HG03558 (cell line): ENCODE results near the gene CCDC57.

Experiments
- ATAC-seq: cut with Tn5 transposase; IDR thresholded peaks from one replicate; pipeline ENCODE4 v1.9.1; 2021; ENCODE audit warnings: moderate number of reproducible peaks; ENCODE audit not compliant: unreplicated experiment; ENCODE audit errors: extremely low read depth

Gene CCDC57

DNA sequence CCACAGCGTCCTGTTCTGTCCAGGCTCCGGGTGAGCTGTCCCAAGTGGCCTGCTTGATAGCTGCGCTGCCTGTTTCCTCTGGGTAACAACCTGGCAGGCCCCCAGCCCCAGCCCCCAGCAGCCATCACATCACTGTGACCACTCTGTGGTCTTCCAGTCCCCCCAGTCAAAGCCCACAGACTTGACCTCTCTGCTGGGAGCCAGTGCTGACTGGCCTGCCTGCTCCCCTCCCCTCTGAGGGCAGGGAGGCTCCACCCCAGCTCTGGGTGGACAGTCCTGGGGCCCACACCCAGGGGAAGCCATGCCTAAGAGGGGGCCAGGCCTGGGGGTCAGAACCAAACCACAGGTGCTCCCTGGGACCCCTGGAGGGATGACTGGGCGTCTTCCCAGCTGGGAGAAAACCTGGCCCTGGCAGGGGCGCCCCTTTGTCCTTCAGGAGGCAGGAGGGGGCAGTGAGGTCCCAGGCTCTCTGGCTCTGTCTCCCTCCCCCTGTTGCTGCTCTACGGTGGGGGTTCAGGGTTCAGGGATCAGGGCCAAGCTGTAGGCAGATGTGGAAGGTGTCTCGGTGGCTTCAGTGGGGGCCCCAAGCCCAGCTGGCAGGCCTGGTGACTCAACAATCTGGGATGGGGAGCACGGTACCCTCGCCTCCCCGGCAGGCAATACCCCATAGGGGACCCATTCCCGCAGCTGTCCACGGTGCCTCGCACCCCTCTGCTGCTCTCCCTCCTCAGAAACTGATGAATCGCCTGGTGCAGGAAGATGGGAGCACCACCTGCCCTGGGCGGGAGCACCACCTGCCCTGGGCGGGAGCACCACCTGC lies 14.4 kb upstream of the CCDC57 start:
- ATAC-seq, result no peak

DNA sequence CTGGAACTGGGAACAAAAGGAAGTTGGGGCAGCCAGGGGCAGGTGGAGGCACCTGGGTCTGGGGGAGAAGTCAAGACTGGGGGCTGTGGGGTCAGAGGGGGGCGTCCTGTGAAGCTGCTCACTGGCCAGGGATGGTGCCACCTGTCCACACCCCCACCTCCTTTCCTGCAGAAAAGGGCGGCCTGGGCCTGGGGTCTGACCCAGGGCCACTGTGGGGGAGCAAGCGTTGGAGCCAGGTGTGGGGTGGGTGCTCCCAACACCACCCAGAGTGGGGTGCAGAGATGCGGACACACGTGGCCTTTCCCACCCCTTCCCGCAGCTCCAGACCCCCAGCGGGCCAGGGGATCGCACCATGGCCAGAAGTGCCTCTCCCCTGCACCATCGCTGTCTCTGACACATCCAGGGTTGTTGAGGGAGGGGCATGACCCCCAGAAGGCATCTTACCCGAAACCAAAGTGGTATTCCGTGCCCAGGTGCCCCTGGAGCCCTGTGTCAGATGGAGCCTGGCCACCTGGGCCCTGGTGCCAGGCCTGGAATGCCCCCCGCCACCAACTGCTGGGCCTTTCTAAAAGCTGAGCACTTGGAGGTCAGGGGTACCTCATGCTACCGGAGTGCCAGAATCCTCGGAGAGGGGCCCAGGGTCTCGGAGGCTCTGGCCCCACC lies 13.6 kb upstream of the CCDC57 start:
- ATAC-seq, result no peak

DNA sequence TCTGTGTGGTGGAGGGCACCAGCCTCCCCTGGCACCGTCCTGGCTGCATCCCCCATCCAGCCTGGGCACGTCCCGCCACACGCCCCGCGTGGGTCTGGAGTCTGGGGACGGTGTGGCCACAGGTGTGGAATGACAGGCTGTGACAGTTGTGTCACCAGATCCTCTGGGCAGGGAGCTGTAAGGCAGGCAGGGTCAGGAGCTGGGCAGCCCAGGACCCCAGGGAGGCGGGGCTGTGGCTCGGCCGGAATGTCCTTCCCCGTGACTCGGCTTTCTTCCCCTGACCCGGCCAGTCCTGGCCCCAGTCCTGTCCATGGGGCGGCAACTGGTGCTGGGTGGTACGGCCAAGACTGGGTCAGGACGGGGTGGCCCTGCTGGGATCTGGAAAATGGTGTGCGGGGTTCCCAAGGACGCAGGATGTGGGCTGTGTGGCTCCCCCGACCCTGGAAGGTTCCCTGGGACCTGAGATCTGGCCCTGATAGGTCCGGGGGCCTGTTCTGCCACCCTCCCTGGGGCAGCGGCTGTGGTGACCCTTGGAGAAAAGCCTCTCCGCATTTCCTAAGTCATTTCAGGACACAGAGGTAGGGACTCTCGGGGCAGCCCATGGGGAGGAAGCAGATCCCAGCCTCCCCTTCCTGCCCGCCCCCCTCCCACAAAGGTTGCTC lies 12.9 kb upstream of the CCDC57 start:
- no peak for ATAC-seq

DNA sequence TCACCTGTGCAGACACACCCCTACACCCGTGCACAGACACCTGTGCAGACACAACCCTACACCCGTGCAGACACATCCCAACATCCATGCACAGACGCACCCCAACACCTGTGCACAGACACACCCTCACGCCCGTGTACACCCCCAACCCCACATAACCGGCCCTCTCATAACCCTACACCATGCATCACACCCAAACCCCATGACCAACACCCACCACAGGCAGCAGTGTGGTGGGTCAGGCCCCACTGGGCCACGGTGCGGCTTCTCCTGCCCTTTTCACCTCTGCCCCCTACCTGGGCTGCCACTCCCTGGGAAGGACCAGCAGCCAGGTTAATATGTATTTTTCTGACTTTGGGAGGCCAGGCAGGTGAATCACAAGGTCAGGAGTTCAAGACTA lies 12.0 kb upstream of the CCDC57 start:
- ATAC-seq, result no peak

DNA sequence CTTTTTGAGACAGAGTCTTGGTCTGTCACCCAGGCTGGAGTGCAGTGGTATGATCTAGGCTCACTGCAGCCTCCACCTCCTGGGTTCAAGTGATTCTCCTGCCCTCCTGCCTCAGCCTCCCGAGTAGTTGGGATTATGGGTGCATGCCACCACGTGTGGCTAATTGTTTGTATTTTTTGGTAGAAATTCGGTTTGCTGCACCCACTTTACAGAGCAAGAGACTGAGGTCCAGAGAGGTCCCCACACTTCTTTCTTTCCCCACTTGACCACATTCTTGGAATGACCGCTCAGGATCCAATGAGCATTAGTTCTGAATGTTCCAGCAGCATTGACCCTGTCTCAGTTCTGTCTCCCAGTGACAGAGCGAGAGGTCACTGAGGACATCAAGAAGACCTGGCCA lies 10.9 kb upstream of the CCDC57 start:
- no peak for ATAC-seq

DNA sequence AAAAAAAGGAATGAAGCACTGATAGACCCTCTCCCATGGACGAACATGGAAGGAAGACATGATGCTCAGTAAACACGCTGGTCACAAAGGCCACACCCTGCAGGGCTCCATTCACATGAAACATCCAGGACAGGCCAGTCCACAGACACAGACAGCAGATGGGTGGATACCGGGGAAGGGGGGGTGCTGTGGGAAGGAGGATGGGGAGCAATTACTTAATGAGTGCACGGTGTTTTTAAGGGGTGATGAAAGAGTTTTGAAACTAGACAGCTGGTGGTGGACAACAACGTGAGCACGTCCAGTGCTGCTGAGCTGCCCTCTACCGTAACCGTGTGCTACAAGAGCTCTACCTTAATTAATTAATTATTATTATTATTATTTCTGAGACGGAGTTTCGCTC lies 10.2 kb upstream of the CCDC57 start:
- no peak for ATAC-seq

DNA sequence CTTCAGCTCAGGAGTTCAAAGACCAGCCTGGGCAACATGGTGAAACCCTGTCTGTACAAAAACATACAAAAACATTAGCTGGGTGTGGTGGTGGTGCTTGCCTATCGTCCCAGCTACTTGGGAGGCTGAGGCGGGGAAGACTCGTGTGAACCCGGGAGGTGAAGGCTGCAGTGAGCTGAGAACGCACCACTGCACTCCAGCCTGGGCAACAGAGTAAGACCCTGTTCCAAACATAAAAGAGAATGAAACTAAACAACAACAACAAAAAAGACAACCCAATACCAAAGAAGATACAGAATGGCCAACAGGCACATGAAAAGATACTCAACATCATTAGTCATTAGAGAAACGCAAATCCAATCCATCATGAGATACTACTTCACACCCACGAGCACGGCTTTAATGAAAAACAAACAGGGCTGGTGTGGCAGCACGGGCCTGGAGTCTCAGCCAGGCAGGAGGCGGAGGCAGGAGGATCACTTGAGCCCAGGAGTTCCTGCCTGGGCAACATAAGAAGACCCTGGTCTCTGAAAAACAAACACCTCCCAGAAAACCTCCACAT lies 8.8 kb upstream of the CCDC57 start:
- no peak for ATAC-seq

DNA sequence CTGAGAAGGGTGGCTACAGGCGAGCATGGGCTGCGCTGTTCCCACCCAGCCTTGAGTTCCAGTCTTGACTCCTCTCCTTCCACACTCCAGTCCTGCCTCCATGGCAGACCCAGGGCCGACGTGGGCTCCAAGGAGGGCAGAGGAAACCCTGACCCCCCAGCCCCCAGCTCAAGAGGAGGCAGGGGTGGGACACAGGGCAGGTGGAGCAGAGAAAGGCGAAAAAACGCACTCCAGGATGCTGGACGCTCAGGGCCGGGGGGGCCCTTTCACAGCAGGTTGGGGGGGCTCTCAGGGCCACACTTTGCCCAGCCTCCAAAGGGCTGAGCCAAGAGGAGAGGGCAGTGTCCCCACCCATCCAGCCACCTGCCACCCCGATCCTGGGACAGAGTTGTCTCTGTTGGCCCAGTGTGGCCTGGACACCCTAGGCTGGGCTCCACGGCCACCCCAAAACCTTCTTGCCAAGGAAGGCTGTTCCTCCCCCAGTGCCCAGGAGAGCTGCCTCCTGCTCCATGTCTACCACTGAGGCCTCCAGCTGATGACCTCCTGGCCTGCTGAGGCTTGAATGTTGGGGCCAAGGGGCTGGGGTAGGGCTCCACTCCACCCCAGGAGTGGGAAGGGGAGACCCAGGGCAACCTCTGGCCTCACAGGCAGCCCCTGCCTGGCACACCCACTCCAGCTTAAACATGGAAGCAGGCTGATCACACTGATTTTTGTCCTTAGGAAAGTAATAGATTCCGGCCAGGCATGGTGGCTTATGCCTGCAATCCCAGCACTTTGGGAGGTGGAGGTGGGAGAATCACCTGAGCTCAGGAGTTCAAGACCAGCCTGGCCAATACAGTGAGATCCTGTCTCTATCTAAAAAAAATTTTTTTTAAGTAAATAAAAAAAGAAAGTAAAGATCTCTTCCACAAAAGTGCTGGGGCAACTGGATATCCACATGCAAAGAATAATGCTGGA lies 7.4 kb upstream of the CCDC57 start:
- ATAC-seq, result no peak

DNA sequence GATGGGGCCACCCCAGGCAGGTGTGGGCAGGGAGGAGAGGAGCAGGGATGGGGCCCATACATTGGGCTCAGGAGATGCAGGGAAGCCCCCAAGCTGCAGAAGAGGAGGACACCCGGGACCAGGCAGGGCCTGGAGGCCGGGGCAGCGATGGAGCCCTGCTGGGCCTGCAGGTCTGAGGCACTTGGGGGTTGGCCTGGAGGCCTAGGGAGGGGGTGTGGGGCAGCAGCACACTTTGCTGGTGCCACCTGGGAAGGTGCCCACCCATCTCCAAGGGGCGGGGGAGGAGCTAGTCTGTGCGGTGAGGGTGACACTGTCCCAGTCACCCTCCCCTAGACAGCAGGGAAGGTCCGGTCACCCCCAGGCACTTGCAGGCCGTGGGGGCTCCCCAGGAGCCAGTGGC lies 6.4 kb upstream of the CCDC57 start:
- ATAC-seq, result no peak

DNA sequence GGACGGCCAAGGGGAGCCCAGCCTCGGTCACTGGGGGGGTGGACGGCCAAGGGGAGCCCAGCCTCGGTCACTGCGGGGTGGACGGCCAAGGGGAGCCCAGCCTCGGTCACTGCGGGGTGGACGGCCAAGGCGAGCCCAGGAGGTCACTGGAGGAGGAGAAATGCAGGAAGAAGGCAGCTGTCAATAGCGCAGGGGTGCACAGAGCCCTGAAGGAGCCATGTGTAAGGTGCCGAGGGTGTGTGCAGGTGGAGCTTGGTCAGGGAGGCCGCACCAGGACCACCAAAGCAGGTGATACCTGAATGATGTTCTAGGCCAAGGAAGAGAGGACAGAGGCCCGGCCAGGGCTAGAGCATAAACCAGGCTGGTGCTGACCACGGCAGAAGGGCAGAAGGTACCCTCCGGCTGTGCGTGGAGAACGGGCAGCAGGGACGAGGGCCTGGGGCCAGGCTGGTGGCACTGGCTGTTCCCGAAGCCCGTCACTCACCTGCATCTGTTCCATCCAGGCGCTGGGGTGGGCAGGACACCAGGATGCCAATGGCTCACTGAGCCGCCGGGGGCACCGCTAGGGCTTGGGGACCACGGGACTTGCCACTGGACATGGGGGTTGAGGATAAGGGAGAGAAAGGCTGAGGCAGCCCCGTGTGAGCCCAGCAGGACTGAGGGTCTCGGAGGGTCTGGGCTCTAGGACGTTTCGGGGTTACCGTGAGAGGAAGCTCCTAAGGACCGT lies 5.9 kb upstream of the CCDC57 start:
- no peak for ATAC-seq

DNA sequence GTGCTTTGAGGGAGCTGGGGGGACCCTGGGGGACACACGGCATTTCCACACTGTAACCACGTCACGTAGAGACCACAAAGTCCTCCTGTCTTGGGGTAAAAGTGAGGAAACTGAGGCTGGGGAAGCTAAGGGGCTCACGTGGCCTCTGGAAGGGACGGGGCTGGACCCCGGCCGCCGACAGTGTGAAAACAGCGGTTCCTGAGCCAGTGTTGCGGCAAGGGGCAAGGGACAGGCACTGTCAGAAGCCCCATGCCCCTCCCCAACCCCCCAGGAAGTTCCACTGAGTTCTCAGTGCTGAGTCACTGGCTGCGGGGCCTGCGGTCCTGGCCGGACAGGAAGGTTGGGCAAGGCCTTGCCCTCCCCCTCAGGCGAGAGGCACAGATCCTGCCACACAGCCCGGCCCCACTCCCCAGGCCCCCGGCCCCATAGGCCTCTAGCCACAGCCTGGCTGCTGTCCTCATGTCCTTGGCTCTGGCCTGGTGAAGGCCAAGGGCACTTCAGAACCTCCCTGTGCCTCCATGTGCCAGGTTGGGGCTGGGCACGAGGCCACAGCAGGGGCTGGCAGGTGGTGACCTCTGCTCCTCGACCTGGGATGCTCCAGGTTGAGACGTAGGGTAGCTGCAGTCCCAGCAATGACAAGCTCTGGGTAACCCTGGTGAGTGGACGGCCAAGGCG lies 5.0 kb upstream of the CCDC57 start:
- ATAC-seq, result no peak

DNA sequence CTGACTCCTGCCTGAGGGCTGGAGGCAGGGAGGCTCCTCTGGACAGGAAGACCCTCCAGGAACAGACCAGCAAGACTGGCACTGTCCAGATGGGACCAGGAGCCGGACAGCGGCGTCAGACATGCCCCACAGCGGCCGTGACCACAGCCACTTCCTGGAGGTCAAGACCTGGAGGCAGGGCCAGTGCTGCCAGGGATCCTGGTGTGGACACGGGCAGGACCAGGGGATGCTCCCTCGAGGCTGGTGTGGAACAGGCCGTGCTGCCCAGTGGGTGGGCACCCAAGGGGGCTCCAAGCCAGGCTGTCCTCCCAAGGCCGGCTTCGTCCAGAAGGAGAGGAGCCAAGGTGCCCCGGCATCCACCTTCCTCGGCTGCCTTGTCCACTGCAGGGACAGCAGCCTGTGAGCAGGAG lies 4.5 kb upstream of the CCDC57 start:
- ATAC-seq, result no peak

DNA sequence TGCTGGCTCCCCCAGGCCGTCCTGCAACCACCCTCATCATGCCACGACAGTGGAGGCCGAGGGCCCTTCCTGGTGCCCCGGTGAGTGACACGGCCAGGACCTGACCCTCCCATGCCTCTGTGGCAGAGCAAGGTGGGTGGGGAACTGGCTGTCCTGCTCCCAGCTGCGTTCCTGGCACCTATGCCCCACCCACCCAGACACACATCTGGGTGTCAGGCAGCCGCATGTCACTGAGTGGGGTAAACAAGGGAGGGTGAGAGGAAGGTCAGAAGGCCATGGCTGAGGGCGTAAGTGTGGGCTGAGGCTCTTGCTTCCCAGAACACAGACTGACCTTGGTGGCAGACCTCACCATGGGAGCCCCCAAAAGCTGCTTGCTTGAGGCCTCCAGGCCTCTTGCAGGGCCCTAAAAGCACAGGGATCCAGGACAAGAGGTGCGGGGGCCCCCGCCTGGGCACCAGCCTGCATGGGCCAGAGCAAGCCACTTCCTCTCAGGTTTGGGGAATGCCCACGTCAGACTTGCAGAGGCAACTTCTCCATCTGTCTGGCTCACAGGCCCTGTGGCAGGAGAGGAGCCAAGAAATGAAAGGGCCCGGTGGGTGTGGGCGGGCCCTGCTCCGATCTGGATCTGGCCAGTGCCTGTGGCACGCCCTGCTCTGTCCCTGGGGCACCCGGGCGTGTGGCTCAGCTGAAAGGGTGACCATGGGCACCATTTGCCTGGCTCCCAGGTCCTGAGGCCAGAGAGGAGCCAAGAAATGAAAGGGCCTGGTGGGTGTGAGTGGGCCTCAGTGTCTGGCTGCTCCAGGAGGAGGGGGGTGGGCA lies 3.9 kb upstream of the CCDC57 start:
- no peak for ATAC-seq

DNA sequence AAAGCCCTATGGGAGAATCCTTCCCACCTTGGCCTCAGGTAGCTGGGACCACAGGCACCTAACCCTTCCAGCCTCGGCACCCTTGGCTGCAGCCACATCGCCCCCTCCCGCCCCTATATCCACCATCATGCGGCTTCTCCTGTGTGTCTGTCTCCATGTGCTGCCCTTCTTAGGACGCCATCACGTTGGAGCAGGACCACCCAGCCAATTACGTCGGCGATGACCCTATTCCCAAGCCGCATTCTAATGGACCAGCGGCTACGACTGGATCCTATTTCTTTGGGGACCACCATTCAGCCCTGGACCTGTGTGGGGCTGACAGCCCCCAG lies 3.3 kb upstream of the CCDC57 start:
- no peak for ATAC-seq

DNA sequence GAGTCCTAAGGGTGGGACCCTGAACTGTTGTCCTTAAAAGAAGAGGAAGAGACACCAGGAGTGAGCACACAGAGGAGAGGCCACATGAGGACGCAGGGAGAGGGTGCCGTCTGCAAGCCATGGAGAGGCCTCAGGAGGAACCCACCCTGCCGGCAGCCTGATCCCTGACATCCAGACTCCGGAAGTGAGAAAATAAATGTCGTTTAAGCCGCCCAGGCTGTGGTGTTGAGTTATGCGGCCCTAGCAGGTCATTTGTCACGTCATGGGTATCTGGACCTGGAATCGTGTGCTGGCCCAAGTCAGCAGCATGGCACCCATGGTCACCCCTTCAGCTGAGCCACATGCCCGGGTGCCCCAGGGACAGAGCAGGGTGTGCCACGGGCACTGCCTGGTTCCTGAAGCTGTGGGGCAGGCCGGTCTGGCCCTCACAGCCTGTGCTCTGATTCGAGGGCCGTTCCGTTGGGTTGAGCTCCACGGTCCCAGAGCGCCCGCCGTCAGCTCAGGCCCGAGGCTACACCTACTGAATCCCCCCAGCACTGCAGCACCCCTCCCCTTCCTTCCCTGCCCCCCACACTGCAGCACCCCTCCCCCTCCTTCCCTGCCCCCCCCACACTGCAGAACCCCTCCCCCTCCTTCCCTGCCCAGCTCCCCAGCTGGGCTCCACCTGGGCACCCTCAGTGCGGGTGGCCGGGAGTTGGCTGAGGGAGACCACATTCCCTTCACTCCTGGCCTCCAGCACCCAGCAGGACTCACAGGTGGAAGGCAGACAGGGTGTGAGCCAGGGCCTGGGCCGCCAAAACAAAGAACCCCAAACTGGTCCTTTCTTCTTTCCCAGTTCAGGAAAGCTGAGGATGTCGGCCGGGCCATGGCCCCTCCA lies 2.7 kb upstream of the CCDC57 start:
- no peak for ATAC-seq

DNA sequence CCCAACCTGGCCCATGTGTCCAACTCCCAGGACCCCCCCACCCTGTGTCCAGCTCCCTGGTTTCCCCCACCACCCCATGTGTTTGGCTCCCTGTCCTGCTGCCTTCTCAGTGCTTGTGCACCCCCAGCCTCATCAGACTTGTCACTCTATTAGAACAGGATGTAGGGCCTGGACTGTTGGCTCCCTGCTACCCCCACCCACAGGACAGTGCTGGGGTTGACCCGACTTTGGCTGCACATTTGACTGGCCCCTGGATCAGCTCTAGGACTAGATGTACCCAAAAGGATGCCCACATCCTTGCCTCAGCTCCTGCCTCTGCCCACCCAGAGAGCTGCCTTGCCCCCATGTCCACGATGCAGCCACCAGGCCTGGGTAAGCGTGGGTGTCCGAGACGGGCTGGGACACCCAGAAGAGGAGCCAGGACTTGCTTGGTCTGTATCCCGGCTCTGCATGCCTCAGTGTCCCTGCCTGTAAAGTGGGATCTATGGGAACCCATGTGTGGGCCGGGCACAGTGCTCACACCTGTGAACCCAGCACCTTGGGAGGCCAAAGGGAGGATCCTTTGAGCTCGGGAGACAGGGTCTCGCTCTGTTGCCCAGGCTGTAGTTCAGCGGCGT lies 1.5 kb upstream of the CCDC57 start:
- ATAC-seq, result no peak
